GM13976 (cell line): Measurements from ENCODE around the gene UBR1.

Source experiments
- DNase-seq: peaks from one replicate; pipeline ENCODE4 v3.0.0; 2012; ENCODE audit warnings: low spot score
- in situ Hi-C: fragments of 300-500 bp; cut with MboI; formaldehyde crosslinking; loops from one replicate; pipeline ENCODE4 v1.12.0; 2022; ENCODE audit warnings: low sequenced_read_pairs, mixed read lengths, inconsistent platforms; ENCODE audit not compliant: unreplicated experiment
- TF ChIP-seq, protein P1 (sequence below): IDR thresholded peaks from 2 replicates; pipeline ENCODE4 v1.5.1; 2012; ENCODE audit warnings: borderline replicate concordance, mild to moderate bottlenecking; ENCODE audit not compliant: insufficient read depth; ENCODE audit errors: extremely low read depth, missing control alignments, control extremely low read depth

UBR1 gene

DNA sequence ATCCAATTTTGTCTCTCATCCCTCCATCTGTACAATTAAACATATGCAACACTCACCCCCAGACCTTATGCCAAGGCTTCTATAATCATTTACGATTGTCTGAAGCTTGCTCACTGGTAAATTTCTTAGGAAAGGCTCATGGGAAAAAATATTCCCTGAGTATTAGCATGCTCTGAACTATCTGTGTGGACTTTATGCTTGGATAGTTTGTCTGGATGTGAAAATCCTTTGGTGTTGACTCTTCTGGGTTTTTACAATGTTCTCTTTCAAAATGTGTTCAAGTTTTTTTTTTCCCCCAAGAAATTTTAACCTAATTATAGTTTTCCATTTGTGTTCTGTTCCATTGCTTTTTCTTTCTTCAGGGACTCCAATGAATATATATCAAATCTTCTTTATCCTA is 165.3 kb downstream of the UBR1 start:
- TF ChIP-seq, protein P1, sequence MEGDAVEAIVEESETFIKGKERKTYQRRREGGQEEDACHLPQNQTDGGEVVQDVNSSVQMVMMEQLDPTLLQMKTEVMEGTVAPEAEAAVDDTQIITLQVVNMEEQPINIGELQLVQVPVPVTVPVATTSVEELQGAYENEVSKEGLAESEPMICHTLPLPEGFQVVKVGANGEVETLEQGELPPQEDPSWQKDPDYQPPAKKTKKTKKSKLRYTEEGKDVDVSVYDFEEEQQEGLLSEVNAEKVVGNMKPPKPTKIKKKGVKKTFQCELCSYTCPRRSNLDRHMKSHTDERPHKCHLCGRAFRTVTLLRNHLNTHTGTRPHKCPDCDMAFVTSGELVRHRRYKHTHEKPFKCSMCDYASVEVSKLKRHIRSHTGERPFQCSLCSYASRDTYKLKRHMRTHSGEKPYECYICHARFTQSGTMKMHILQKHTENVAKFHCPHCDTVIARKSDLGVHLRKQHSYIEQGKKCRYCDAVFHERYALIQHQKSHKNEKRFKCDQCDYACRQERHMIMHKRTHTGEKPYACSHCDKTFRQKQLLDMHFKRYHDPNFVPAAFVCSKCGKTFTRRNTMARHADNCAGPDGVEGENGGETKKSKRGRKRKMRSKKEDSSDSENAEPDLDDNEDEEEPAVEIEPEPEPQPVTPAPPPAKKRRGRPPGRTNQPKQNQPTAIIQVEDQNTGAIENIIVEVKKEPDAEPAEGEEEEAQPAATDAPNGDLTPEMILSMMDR = no peak

DNA sequence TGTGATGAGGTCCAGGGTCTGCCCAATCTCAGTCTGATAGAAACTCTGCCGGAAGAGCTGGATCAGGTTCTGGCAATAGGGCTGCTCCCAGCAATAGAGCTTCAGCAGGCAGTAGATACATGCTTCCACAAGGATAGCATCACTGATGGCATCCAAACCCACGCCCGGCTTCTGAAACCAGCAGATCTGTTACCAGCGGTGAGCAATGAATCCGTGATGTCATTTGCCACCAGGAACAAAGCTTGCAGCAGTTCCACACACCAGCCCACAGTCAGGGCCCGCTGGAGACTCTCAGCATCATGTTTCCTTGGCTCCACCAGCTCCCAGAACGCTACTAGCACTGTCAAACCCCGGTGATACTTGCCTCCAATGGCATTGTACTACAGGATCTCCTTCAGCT is 166.0 kb downstream of the UBR1 start:
- no peak for DNase-seq
- in situ Hi-C loops = no loop called here
- TF ChIP-seq, protein P1 = no peak

More for the DNA sequence above, 165.3 kb downstream of the UBR1 start:
- in situ Hi-C loops = no loop called here
- DNase-seq = no peak

DNA sequence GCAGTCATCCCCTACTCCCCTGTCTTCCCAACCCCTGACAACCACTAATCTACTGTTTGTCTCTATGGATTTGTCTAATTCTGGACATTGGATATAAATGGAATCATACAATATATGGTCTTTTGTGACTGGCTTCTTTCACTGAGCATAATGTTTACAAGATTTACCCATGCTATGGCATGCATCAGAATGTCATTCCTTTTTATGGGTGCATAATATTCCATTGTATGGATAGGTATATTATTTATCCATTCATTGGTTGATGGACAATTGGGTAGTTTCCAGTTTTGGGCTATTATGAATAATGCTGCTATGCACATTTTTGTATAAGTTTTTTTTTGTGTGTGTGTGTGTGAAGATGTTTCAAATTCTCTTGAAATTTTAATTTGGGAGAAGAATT is 168.7 kb downstream of the UBR1 start:
- TF ChIP-seq, protein P1 = no peak
- in situ Hi-C loops = no loop called here
- no peak for DNase-seq

DNA sequence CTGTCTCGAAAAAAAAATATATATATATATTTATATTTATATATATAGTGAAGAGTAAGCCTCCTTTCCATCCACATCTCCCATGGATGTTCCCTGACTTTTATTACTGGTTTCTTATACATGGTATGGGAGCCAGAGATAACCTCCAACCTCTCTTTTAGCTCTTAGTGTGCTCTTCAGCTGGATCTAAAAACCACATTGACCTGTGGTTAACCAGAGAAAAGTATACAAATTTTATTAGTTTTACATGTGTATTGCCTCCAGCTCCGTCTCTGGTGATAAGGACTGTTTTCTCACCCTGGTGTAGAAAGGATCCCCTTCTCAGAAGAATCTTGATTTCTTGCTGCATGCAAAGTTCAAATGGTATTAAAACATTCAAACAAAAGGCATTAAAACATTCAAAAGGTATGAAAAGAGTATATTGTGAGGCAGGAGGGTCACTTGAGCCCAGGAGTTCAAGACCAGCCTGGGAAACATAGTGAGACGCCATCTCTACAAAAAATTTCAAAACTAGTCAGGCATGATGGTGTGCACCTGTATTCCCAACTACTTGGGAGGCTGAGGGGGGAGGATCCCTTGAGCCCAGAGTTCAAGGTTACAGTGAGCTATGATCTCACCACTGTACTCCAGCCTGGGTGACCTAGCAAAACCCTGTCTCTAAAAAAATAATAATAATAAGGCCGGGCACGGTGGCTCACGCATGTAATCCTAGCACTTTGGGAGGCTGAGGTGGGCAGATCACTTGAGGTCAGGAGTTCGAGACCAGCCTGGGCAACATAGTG is 171.8 kb downstream of the UBR1 start:
- in situ Hi-C loops = no loop called here
- TF ChIP-seq, protein P1 = no peak
- no peak for DNase-seq

DNA sequence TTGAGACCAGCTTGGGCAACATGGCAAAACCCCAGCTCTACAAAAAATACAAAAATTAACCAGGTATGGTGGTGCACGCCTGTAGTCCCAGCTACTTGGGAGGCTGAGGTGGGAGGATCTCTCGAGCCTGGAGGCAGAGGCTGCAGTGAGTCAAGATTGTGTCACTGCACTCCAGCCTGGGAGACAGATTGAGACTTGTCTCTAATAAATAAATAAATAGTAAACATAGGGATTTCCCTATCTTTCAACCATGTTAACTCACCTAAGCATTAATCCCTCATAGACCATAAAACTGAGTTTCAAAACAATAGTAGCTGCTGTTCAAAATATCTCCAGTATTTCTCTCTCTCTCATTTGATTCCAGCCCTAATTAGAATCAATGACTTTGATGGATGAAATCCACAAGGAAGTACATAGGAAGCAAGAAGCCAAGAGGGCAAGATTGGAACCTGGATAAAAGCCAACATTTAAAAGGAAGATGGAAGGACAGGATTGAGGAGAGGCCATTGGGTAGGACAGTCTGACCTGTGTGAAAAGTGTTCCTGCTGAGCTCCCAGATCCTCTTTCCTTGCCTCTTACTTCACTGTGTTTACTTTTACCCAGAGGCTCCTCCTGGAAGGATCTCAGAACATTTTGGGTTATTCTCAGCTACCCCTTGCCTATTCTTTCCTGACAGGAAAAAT is 172.9 kb downstream of the UBR1 start:
- no peak for DNase-seq
- in situ Hi-C loops = no loop called here
- TF ChIP-seq, protein P1 = no peak

DNA sequence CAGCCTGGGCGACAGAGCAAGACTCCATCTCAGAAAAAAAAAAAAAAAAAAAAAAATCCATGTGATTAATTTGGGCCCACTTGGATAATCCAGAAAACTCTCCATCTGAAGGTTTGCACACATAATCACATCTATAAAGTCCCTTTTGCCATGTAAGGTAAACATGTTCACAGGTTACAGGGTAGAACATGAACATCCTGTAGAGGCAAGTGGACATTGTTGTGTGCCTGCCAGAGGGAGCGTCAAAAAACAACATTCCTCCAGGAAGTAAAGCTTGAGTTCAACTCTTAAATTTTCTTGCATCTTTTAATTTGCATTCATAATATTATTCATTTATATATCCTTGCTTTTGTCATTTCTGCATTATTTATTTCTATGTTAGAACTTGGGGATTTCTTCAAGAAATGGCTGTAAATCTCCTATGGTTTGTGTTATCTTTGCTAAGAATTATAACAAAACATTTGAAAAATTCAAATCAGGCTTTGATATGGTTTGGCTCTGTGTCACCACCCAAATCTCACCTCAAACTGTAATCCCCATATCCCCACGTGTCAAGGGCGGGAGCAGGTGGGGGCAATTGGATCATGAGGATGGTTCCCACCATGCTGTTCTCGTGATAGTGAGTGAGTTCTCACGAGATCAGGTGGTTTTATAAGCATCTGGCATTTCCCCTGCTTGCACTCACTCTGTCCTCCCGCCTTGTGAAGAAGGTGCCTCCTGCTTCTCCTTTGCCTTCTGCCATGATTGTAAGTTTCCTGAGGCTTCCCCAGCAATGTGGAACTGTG is 173.9 kb downstream of the UBR1 start:
- TF ChIP-seq, protein P1 = no peak
- DNase-seq = no peak
- in situ Hi-C loops = no loop called here
